Measurements from ENCODE around the gene CHTF8. TPM values are rescaled to one million over a fixed set of nuclear protein-coding genes. Genes with fewer than 3 reads are reported as not detected.

The CHTF8 gene, protein sequence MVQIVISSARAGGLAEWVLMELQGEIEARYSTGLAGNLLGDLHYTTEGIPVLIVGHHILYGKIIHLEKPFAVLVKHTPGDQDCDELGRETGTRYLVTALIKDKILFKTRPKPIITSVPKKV
- 134 and 143 TPM in 2 replicates for total RNA-seq

DNA sequence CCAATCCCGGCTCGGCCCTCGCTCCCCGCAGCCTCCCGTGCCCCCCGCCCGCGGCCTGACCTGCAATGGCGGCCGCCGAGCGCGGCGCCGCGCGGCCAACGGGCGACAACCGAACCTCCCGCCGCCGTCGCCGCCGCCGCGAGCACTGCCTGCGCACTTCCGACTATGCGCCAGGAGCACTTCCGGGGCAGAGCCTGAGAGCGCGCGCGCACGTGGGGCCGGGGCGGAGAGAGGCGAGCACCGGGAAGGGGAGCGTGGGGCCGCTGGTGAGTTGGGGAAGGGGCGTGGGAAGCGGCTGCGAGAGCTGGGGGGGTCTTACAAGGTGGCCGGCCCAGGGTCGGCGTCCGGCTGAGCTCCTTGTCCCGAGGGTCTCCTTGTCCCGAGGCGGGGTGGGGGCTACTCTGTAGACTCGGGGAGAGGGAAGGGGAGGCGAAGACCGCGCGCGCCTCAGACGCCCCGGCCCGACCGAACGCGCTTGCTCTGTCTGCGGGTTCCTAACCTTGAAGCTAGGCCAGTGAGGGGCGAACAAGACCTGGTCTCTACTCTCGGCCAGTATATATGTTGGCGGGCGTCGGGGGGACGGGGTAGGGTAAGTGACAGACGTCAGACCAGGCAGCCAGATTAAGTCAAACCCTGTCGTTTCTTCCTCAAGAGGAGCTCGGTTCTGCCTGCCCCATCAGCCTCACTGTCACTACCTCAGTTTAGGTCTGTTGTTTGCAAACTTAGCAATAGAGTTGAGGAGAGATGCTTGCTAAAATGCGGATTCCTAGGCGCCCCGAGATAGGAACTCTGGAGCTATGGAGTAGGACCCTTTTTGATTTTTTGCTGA lies at the start of gene CHTF8, which contains the start of gene UTP4:
Gene CHTF8 (minus strand): TSS at position 165 of the 829 bp plus-strand sequence. CDS start 11,130 bp downstream, outside the sequence.
Gene UTP4 (plus strand): TSS at position 226 of the 829 bp plus-strand sequence. CDS start 811 bp downstream, outside the sequence.
- TF ChIP-seq, protein P1, sequence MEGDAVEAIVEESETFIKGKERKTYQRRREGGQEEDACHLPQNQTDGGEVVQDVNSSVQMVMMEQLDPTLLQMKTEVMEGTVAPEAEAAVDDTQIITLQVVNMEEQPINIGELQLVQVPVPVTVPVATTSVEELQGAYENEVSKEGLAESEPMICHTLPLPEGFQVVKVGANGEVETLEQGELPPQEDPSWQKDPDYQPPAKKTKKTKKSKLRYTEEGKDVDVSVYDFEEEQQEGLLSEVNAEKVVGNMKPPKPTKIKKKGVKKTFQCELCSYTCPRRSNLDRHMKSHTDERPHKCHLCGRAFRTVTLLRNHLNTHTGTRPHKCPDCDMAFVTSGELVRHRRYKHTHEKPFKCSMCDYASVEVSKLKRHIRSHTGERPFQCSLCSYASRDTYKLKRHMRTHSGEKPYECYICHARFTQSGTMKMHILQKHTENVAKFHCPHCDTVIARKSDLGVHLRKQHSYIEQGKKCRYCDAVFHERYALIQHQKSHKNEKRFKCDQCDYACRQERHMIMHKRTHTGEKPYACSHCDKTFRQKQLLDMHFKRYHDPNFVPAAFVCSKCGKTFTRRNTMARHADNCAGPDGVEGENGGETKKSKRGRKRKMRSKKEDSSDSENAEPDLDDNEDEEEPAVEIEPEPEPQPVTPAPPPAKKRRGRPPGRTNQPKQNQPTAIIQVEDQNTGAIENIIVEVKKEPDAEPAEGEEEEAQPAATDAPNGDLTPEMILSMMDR (IDR thresholded peaks at IDR 0.05) = no peak
- DNase-seq = peak; percentile 89
- Mint-ChIP-seq H3K4me1 (peaks cover 47% of the 10 kb centered on the region), H3K36me3 (ENCODE audit: low read depth) (peaks cover 40% of the 10 kb centered on the region), H3K27me3 (no peaks in the 10 kb centered on the region), H3K27ac (peak within 1 kb of the TSS; percentile 85), H3K9me3 (no peaks in the 10 kb centered on the region), H3K4me3 (peak within 1 kb of the TSS; percentile 94)
- CTCF ChIA-PET = interaction anchor here (0.8 to 1.0 kb wide), 3 partner anchors 8 to 332 kb away, joined by 3 to 4 read pairs (median 3); no protein-coding TSS in a partner anchor
- POLR2A ChIA-PET = interaction anchor here (0.5 to 2.6 kb wide), 16 partner anchors 13 to 1156 kb away, joined by 3 to 20 read pairs (median 4); partner anchors contain the start of genes AARS1, NFAT5, SMPD3 and SNTB2
- intact Hi-C loops (cut with micrococcal nuclease) = loop anchor here (1.0 to 10.0 kb wide), 10 partner anchors 55 to 980 kb away; partner anchors contain the start of genes COG8, NIP7, PDF and PDPR
- peak; percentile 85 for ATAC-seq (ENCODE audit: low read depth)

DNA sequence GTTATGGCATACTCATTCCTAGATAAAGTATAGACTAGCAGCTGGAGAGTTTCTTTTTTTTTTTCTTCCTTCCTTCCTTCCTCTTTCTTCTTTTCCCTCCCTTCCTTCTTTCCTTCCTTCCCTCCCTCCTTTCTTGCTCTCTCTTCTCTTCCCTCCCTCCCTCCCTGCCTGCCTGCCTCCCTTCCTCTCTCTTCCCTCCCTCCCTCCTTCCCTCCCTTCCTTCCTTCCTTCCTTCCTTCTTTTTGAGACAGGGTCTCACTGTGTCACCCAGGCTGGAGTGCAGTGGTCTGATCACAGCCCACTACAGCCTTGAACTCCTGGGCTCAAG lies 47.6 kb upstream of the CHTF8 start:
- DNase-seq (no peak), ATAC-seq (ENCODE audit: low read depth) (no peak)
- no peaks in the 10 kb centered on the region for H3K27me3 Mint-ChIP-seq
- H3K4me1 Mint-ChIP-seq = no peaks in the 10 kb centered on the region
- POLR2A ChIA-PET = no interaction called here
- no peaks in the 10 kb centered on the region for H3K9me3 Mint-ChIP-seq
- no peak overlapping the region for H3K4me3 Mint-ChIP-seq
- TF ChIP-seq, protein P1 (IDR thresholded peaks at IDR 0.05) = no peak
- no peak overlapping the region for H3K27ac Mint-ChIP-seq
- CTCF ChIA-PET = no interaction called here
- H3K36me3 Mint-ChIP-seq (ENCODE audit: low read depth) = no peaks in the 10 kb centered on the region
- intact Hi-C loops (cut with micrococcal nuclease) = loop anchor here (10.0 kb wide), 1 partner anchor 545 kb away; the partner anchor contains the start of gene NQO1

DNA sequence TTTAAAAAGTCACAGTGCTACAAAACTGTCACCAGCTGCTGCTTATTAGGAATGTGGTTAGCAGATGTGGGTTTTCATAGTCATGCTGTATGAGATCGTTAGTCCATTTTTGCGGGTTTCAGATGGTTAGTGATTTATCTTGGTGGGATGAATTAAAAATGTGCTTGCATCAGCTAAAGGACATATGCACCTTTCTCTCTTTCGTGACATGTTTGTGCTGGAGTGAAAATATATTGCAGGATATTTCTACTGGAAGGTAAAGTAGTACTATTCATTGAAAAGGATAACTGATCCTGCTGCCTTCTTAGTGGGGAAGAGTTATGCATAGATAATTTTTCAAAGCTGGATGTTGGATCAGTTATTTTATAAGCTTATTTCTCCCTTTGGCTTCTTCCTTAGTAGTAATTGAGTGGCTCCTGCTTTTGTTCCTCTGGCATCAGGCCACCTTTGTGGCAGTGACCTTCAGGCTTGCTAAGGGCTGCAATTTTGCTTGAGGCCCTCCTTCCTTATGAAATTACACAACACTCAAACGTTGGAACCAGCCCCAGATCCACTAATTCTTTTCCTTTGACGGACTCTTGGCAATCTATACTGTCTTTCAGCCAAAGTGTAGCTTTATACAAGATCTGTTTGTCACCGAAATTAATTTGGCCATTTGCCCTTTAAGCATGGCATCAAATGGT lies 47.1 kb upstream of the CHTF8 start:
- H3K9me3 Mint-ChIP-seq = no peaks in the 10 kb centered on the region
- intact Hi-C loops (cut with micrococcal nuclease) = loop anchor here (10.0 kb wide), 1 partner anchor 545 kb away; the partner anchor contains the start of gene NQO1
- CTCF ChIA-PET = no interaction called here
- H3K27ac Mint-ChIP-seq = no peak overlapping the region
- no peak for ATAC-seq (ENCODE audit: low read depth)
- H3K4me3 Mint-ChIP-seq = no peak overlapping the region
- POLR2A ChIA-PET = no interaction called here
- no peak for DNase-seq
- no peaks in the 10 kb centered on the region for H3K36me3 Mint-ChIP-seq (ENCODE audit: low read depth)
- H3K27me3 Mint-ChIP-seq = no peaks in the 10 kb centered on the region
- H3K4me1 Mint-ChIP-seq = no peaks in the 10 kb centered on the region
- TF ChIP-seq, protein P1 (IDR thresholded peaks at IDR 0.05) = no peak

DNA sequence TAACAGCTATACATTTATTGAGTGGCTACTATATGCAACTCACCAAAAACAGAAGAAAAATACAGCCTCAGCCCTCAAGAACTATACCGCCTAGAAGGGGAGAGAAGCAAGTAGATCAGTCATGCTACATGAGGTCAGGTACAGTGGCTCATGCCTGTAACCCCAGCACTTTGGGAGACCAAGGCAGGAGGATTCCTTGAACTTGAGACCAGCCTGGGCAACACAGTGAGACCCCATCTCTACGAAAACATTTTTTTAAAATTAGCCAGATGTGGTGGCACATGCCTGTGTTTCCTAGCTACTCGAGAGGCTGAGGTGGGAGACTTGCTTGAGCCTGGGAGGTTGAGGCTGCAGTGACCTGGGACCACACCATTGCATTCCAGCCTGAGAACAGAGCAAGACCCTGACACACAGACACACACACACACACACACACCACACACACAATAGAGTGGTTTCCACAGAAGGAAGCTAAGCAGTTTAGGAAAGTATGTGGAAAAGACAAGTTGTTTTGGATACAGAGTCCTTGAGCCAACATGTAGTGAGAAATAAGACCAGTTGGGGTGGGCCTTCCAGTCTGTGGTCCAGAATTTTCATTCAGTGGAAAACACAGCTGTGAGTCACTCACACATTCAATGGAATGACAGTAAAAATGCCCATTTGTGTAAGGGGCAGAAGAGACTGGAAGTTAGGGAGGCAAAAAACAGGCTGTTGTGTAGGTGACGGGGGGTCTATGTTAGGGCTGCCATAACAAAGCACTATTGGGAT lies 43.8 kb upstream of the CHTF8 start:
- no peak overlapping the region for H3K4me3 Mint-ChIP-seq
- DNase-seq (no peak), ATAC-seq (ENCODE audit: low read depth) (no peak)
- TF ChIP-seq, protein P1 (IDR thresholded peaks at IDR 0.05) = no peak
- intact Hi-C loops (cut with micrococcal nuclease) = no loop called here
- no peaks in the 10 kb centered on the region for H3K27me3 Mint-ChIP-seq
- no peaks in the 10 kb centered on the region for H3K36me3 Mint-ChIP-seq (ENCODE audit: low read depth)
- ChIA-PET CTCF (no interaction called here), POLR2A (interaction anchor here (0.6 to 0.8 kb wide), 2 partner anchors 12 to 533 kb away, joined by 3 to 9 read pairs; no protein-coding TSS in a partner anchor)
- no peak overlapping the region for H3K27ac Mint-ChIP-seq
- H3K9me3 Mint-ChIP-seq = no peaks in the 10 kb centered on the region
- H3K4me1 Mint-ChIP-seq = peaks cover 7% of the 10 kb centered on the region

Data from activated B cell treated with CpG ODN at 0.5 μM for 24 hours (primary cell).